HEK293T (cell line): ENCODE results near the gene CCDC15.

Source experiments
- CTCF ChIA-PET: fragments of 350-600 bp; formaldehyde crosslinking; extraction: SDS; loops from one replicate; lab custom pipeline; 2021; ENCODE audit warnings: antibody characterized with exemption, inconsistent platforms; lab: Yijun Ruan, JAX
- POLR2A ChIA-PET: fragments of 350-600 bp; formaldehyde crosslinking; extraction: SDS; loops from one replicate; lab custom pipeline; 2020; ENCODE audit warnings: antibody characterized with exemption, inconsistent platforms; lab: Yijun Ruan, JAX
- DNase-seq: peaks from one replicate; pipeline ENCODE4 v3.0.0; 2012; ENCODE audit warnings: mixed read lengths; ENCODE audit errors: extremely low spot score
- ARNT ChIP-seq: fragments of 450-650 bp; IDR thresholded peaks from 2 replicates; pipeline ENCODE4 v1.6.1; 2017; ENCODE audit warnings: mild to moderate bottlenecking
- BHLHE40 ChIP-seq: fragments of 450-650 bp; IDR thresholded peaks from 2 replicates; pipeline ENCODE4 v1.6.1; 2016; ENCODE audit warnings: mild to moderate bottlenecking, moderate library complexity, borderline replicate concordance
- CTBP1 ChIP-seq: fragments of 450-650 bp; IDR thresholded peaks from 2 replicates; pipeline ENCODE4 v1.6.1; 2016; ENCODE audit warnings: borderline replicate concordance
- ELF4 ChIP-seq: fragments of 450-650 bp; IDR thresholded peaks from 2 replicates; pipeline ENCODE4 v1.6.1; 2017; ENCODE audit warnings: antibody characterized with exemption
- FOXA1 ChIP-seq: fragments of 450-650 bp; IDR thresholded peaks from 2 replicates; pipeline ENCODE4 v1.6.1; 2016; ENCODE audit warnings: mild to moderate bottlenecking
- FOXK2 ChIP-seq: fragments of 450-650 bp; IDR thresholded peaks from 2 replicates; pipeline ENCODE4 v1.6.1; 2016; ENCODE audit warnings: mild to moderate bottlenecking
- FOXM1 ChIP-seq: fragments of 450-650 bp; IDR thresholded peaks from 2 replicates; pipeline ENCODE4 v1.6.1; 2017; ENCODE audit warnings: mild to moderate bottlenecking, borderline replicate concordance
- HDGF ChIP-seq: fragments of 450-650 bp; IDR thresholded peaks from 2 replicates; pipeline ENCODE4 v1.6.1; 2017; ENCODE audit warnings: antibody characterized with exemption, borderline replicate concordance
- L3MBTL2 ChIP-seq: fragments of 450-650 bp; conservative IDR thresholded peaks from 2 replicates; pipeline ENCODE4 v1.6.1; 2016; ENCODE audit warnings: mild to moderate bottlenecking
- LEF1 ChIP-seq: fragments of 450-650 bp; IDR thresholded peaks from 2 replicates; pipeline ENCODE4 v1.6.1; 2017; ENCODE audit warnings: mild to moderate bottlenecking, borderline replicate concordance
- NFRKB ChIP-seq: fragments of 450-650 bp; IDR thresholded peaks from 2 replicates; pipeline ENCODE4 v1.6.1; 2016; ENCODE audit warnings: mild to moderate bottlenecking, moderate library complexity
- SP1 ChIP-seq: fragments of 450-650 bp; IDR thresholded peaks from 2 replicates; pipeline ENCODE4 v1.6.1; 2017
- SUZ12 ChIP-seq: fragments of 450-650 bp; IDR thresholded peaks from 2 replicates; pipeline ENCODE4 v1.6.1; 2016; ENCODE audit warnings: mild to moderate bottlenecking
- TARDBP ChIP-seq: fragments of 450-650 bp; IDR thresholded peaks from 2 replicates; pipeline ENCODE4 v1.6.1; 2016
- ZNF384 ChIP-seq: fragments of 450-650 bp; IDR thresholded peaks from 2 replicates; pipeline ENCODE4 v1.6.1; 2016
- TF ChIP-seq, protein P1 (sequence below): fragments of 450-650 bp; IDR thresholded peaks from 2 replicates; pipeline ENCODE4 v1.6.1; 2016

The CCDC15 gene

DNA sequence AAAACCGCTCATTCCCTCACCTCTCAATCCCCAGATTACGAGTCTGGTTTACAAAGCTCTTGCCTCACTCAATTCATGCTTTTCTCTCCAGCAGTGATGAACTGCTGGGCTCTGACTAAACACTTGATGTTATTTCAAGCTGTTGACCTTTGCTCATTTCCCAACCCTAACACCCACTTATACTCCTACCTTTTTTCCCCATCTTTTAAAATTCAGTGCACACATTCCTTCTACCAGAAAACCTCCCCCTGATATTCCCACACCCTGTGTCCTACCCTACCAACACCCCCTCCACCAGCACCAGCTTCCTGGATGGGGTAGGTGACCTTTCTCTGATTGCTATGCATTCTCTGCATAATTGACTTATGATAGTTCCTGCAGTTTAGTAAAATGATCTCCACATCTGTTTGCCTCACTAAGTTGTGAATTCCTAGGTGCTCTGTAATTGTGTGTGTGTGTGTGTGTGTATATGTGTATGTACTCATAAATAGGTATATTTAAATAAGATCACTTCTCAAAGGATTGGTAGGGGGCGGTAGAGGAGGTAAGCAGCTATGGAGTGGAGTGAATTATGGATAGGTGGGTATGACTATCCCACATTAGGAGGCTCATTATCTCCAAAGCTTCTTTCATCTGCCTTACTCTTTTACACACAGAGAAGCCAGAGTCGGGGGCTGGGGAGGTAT is 19.0 kb upstream of the CCDC15 start:
- no peak for DNase-seq
- TF ChIP-seq CTBP1 (no peak), FOXM1 (no peak), NFRKB (no peak)
- ChIA-PET CTCF (interaction anchor here (1.0 kb wide), 1 partner anchor 9 kb away, joined by 3 read pairs; no protein-coding TSS in a partner anchor), POLR2A (interaction anchor here (1.6 to 3.3 kb wide), 2 partner anchors 19 to 59 kb away, joined by 5 to 14 read pairs; partner anchors contain the start of gene CCDC15)

DNA sequence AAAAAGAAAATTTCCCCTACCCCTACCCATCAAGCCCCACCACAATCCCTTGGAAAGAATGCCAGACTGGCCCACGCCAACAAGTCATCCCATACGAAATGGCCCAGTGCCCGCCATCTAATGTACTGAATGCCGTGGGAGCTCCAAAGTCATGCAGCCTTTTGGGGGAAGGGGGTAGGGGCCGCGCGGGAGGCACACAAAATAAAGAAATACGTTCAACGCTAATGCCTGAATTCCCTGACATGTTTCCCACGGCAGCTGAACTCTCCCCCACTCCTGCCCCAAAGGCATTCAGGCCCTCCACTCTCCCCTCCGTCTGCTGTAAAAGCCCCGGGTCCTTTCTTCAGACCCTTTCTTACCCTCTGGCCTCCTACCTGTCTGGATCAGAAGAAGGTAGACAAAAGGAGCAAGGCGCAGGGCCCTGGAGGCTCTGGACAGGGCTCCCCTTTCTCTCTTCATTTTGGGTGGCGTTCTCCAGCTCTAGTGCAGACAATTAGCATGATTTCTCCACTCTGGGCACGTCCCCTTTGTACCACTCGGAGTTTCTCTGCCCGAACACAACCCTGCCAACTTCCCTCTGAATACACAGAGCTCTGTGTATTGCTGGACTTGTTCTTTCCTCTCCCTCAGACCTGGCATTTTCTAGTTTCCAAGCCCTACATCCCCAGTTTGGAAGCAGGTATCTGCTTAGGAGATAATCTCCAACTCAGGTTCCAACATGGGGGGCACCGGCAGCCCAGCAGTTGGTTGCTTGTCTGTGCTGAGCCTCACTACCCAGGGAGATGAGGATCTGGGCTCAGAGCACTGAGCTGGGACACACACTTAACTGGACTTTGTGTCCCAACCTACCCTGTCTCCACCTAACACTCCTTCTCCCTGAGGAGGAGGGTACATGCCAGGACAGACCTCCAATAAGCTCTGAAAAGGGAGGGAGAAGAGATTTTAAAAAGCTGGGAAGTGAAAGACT is 18.2 kb upstream of the CCDC15 start, which contains the start of gene HEPACAM:
TSS of gene HEPACAM (minus strand) at position 500 of the 967 bp plus-strand sequence. CDS start at position 459, 41 bp downstream.
- ChIA-PET POLR2A (interaction anchor here (1.6 to 3.3 kb wide), 3 partner anchors 18 to 60 kb away, joined by 4 to 14 read pairs (median 5); partner anchors contain the start of gene CCDC15), CTCF (interaction anchor here (1.0 to 1.1 kb wide), 2 partner anchors 10 to 206 kb away, joined by 3 to 4 read pairs; no protein-coding TSS in a partner anchor)
- no peak for DNase-seq
- no peak for TF ChIP-seq FOXK2
- no peak for TF ChIP-seq HDGF
- no peak for TF ChIP-seq ARNT
- no peak for TF ChIP-seq FOXM1
- TF ChIP-seq ELF4: no peak
- no peak for TF ChIP-seq SP1
- TF ChIP-seq TARDBP: no peak
- TF ChIP-seq, protein P1, sequence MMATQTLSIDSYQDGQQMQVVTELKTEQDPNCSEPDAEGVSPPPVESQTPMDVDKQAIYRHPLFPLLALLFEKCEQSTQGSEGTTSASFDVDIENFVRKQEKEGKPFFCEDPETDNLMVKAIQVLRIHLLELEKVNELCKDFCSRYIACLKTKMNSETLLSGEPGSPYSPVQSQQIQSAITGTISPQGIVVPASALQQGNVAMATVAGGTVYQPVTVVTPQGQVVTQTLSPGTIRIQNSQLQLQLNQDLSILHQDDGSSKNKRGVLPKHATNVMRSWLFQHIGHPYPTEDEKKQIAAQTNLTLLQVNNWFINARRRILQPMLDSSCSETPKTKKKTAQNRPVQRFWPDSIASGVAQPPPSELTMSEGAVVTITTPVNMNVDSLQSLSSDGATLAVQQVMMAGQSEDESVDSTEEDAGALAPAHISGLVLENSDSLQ: no peak
- no peak for TF ChIP-seq NFRKB
- no peak for TF ChIP-seq LEF1
- no peak for TF ChIP-seq FOXA1
- TF ChIP-seq ZNF384: no peak
- no peak for TF ChIP-seq BHLHE40
- TF ChIP-seq CTBP1: no peak
- no peak for TF ChIP-seq L3MBTL2
- no peak for TF ChIP-seq SUZ12

DNA sequence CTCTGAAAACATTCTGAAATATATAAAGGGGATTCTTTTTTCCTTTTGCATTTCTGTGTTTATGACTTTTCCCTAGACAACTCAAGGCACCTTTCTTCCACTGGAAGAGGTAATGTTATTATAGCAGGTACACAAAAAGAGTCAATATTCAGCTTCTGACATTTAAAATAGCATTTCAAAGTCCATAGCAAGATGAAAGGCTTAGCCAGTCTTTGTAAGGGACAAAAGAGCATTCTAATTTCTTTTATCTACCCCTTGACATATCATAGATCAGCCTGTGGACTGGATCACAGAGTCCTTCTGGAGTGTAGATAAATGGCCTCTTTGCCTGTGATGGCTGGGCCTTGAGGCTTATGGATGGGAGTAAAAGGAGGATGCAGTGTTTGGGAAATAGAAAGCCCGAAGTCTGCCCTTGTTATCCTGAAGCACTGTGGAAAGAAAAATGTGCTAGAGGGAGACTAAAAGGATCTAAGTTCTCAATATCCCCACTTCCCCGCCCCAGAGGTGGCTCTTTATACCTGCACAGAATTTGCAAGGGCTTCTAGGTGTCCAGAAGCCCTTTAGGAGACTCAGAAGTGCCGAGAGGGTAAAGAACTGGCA is 16.6 kb upstream of the CCDC15 start:
- no peak for TF ChIP-seq LEF1
- TF ChIP-seq NFRKB: no peak
- no peak for TF ChIP-seq ELF4
- TF ChIP-seq ARNT: no peak
- TF ChIP-seq, protein P1: no peak
- no peak for TF ChIP-seq TARDBP
- TF ChIP-seq CTBP1: no peak
- no peak for TF ChIP-seq FOXK2
- TF ChIP-seq BHLHE40: no peak
- no peak for TF ChIP-seq ZNF384
- no peak for TF ChIP-seq HDGF
- no peak for TF ChIP-seq FOXA1
- TF ChIP-seq L3MBTL2: no peak
- POLR2A ChIA-PET: interaction anchor here (1.8 to 2.0 kb wide), 2 partner anchors 16 to 61 kb away, joined by 4 to 9 read pairs; partner anchors contain the start of gene CCDC15
- CTCF ChIA-PET: no interaction called here
- no peak for DNase-seq

DNA sequence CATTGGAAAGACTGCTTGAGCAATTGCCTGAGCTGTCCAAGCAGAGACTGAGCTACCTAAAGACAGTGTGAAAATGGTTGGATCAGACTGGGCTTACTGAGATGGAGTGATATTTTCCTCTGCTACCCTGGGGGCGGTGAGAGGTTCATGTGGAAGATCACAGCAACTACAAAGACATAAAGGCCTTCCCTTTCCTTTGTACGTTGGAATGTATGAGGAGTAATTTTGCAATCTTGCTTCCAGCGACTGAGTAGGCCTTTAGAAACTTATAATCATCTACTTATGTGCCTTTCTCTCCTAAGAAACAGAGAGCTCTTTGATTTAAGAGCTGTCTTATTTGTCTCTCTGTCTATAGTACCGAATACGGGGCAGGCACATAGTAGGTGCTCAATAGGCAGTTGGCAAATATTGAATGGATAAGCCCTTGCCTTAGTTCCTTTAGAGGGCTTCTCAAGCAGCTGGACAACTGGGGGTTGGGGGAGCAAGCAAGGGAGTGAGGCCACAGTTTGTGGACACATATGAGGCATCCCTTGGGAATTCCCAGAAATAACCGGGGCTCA is 15.7 kb upstream of the CCDC15 start:
- ChIA-PET CTCF (no interaction called here), POLR2A (interaction anchor here (1.8 kb wide), 1 partner anchor 15 kb away, joined by 9 read pairs; the partner anchor contains the start of gene CCDC15)
- TF ChIP-seq LEF1 (no peak), TARDBP (no peak), FOXM1 (no peak)
- DNase-seq: no peak

DNA sequence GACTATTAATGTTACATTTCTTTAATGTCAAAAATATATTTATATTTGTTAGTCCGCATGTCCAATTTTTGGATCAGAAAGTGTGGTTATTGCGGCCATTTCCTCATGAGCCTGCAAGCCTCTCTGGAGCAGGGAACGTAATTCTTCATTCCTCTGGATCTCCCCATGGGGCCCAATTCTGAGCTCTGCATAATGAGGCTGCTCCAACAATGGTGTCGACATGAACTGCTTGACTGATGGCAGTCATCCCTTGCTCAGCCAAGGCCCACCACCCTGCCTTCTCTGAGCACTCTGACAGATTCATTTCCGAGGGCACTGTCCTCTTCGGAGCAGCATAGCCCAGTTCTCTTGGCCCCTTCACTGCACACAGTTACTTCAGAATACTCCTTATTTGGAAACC is 15.0 kb upstream of the CCDC15 start:
- ChIA-PET CTCF (no interaction called here), POLR2A (interaction anchor here (1.8 kb wide), 1 partner anchor 15 kb away, joined by 9 read pairs; the partner anchor contains the start of gene CCDC15)
- DNase-seq: no peak
- TF ChIP-seq HDGF (no peak), ELF4 (no peak), TARDBP (no peak), LEF1 (no peak), BHLHE40 (no peak), SUZ12 (no peak), L3MBTL2 (no peak), FOXM1 (no peak), FOXK2 (no peak), ARNT (no peak), SP1 (no peak), NFRKB (no peak), CTBP1 (no peak)
- TF ChIP-seq, protein P1: no peak
